ENCODE results near the gene REC8.

The REC8 gene, protein sequence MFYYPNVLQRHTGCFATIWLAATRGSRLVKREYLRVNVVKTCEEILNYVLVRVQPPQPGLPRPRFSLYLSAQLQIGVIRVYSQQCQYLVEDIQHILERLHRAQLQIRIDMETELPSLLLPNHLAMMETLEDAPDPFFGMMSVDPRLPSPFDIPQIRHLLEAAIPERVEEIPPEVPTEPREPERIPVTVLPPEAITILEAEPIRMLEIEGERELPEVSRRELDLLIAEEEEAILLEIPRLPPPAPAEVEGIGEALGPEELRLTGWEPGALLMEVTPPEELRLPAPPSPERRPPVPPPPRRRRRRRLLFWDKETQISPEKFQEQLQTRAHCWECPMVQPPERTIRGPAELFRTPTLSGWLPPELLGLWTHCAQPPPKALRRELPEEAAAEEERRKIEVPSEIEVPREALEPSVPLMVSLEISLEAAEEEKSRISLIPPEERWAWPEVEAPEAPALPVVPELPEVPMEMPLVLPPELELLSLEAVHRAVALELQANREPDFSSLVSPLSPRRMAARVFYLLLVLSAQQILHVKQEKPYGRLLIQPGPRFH

DNA sequence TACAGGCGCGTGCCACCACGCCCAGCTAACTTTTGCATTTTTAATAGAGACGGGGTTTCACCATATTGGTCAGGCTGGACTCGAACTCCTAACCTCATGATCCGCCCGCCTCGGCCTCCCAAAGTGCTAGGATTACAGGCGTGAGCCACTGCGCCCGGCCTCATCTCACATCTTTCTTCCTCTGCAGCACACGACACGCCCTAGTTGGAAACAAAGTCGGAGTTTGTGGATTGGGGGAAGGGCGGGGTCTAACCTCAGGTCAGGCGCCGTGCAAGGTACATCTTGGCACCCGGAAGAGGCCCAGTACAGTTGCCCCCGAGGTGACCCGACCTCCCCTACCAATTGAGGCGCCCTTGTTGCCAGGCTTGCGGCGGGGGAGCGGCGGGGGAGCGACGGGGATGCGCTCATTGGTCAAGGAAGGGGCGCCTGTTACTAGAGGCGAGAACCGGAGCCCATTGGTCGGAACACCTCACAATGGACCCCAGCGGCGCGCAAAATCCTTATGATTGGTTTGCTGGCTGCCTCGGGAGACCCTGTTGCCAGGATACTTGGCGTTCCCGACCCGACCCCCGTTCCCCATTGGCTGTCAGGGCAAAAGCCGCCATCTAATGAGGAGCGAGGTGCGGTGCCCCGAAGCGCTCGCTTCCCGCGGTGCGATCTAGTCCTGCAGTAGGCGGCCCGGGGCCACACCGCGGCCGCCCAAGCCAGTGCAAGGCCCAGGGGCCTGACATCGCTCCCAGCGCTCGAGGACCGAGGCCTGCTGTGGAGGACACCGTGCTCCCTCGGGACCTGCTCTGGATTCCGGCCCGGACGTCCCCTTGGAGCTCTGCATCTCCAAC is at the start of gene REC8:
TSS of gene REC8 (plus strand) at position 659 of the 839 bp plus-strand sequence. CDS start 473 bp downstream, outside the sequence.
- H3K4me3 ChIP-seq (ENCODE audit: low read depth, low read length), result no peak within 1 kb of the TSS
- TF ChIP-seq CTCF (IDR thresholded peaks at IDR 0.05; ENCODE audit: low read depth, low read length), result no peak

- TF ChIP-seq CTCF (IDR thresholded peaks at IDR 0.05; ENCODE audit: low read depth, low read length), result no peak
- H3K4me3 ChIP-seq (ENCODE audit: low read depth, low read length), result no peak overlapping the region
Observed at GRCh38 chr14:24122416-24122815, 49.5 kb upstream of the REC8 start.

GRCh38 chr14:24122898-24123297 is 49.0 kb upstream of the REC8 start:
- no peak for TF ChIP-seq CTCF (IDR thresholded peaks at IDR 0.05; ENCODE audit: low read depth, low read length)

GRCh38 chr14:24123424-24124417 is 48.2 kb upstream of the REC8 start:
- H3K4me3 ChIP-seq (ENCODE audit: low read depth, low read length), result no peak overlapping the region
- no peak for TF ChIP-seq CTCF (IDR thresholded peaks at IDR 0.05; ENCODE audit: low read depth, low read length)

More at GRCh38 chr14:24122898-24123297, 49.0 kb upstream of the REC8 start:
- no peak overlapping the region for H3K4me3 ChIP-seq (ENCODE audit: low read depth, low read length)

DNA sequence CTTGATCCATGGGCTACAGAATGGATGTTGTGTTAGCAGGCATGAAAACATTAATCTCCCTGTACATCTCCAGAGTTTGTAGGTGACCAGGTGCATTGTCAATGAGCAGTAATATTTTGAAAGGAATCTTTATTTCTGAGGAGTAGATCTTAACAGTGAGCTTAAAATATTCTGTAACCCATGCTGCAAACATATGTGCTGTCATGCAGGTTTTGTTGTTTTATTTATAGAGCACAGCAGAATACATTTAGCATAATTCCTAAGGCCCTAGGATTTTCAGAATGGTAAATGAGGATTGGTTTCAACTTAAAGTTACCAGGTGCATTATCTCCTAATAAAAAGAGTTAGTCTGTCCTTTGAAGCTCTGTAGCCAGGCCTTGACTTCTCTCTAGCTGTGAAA is 44.9 kb upstream of the REC8 start:
- no peak for TF ChIP-seq CTCF (IDR thresholded peaks at IDR 0.05; ENCODE audit: low read depth, low read length)
- H3K4me3 ChIP-seq (ENCODE audit: low read depth, low read length), result no peak overlapping the region

- no peak for TF ChIP-seq CTCF (IDR thresholded peaks at IDR 0.05; ENCODE audit: low read depth, low read length)
- H3K4me3 ChIP-seq (ENCODE audit: low read depth, low read length), result no peak overlapping the region
Observed at GRCh38 chr14:24127673-24128072, 44.2 kb upstream of the REC8 start.
